ENCODE data around the gene LIMCH1.

- TF ChIP-seq CTCF (IDR thresholded peaks at IDR 0.05), result no peak
- TF ChIP-seq EP300 (IDR thresholded peaks at IDR 0.05), result no peak
- TF ChIP-seq POLR2AphosphoS5 (IDR thresholded peaks at IDR 0.05), result no peak
- no peak for TF ChIP-seq POLR2A (IDR thresholded peaks at IDR 0.05)
These were observed 82.8 kb downstream of the LIMCH1 start for GRCh38 chr4:41620594-41621256.
